GM18502 (cell line): ENCODE data around the gene EXD2.
"Not testable (repeated sequence)": the region's sequence is repeated elsewhere in the genome, so short reads cannot be mapped to it uniquely, and the experiment has no call there.

ENCODE experiments used
- ATAC-seq: cut with Tn5 transposase; IDR thresholded peaks from one replicate; pipeline ENCODE4 v1.9.1; 2021; ENCODE audit warnings: mild to moderate bottlenecking; ENCODE audit not compliant: unreplicated experiment, poor library complexity

Gene EXD2, protein sequence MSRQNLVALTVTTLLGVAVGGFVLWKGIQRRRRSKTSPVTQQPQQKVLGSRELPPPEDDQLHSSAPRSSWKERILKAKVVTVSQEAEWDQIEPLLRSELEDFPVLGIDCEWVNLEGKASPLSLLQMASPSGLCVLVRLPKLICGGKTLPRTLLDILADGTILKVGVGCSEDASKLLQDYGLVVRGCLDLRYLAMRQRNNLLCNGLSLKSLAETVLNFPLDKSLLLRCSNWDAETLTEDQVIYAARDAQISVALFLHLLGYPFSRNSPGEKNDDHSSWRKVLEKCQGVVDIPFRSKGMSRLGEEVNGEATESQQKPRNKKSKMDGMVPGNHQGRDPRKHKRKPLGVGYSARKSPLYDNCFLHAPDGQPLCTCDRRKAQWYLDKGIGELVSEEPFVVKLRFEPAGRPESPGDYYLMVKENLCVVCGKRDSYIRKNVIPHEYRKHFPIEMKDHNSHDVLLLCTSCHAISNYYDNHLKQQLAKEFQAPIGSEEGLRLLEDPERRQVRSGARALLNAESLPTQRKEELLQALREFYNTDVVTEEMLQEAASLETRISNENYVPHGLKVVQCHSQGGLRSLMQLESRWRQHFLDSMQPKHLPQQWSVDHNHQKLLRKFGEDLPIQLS

DNA sequence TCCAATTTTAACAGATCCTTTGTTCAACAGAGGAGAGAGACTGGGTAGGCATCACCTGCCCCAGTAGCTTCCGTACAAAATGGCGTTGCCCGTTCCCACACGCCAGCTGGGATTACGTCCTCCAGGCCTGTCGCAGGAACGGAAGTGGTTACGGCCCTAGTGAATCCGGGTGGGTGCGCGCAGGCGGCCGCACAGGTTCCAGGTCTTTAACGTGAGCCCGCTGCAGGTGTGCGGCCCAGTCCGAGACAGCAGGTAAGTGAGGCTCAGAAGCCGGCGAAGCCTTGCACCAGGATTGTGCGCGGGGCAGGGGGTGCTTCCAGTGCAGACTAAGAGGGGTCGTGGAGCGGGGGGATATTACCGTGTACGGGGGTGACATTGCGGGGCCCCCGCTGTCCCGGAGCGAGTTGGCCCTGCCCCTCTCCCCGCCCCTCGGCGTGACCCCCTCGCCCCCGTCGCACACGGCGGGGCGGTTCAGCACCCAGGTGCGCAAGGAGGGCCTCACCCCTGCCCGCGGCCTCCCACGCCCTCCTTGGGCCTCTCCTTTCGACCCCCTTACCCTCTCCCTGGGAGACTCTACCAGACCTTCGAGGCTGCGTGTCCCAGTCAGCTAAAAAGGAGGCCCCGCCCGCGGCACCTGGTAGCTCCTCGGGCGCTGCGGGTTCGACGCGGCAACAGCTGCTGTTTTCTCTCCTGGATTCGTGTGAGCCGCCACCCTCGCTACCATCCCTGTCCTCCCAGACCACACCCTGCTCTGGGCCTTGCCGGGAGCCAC is at the start of gene EXD2:
TSS of gene EXD2 (plus strand) at position 159 of the 772 bp plus-strand sequence. CDS start 17,973 bp downstream, outside the sequence.
- ATAC-seq, result peak; percentile 90

DNA sequence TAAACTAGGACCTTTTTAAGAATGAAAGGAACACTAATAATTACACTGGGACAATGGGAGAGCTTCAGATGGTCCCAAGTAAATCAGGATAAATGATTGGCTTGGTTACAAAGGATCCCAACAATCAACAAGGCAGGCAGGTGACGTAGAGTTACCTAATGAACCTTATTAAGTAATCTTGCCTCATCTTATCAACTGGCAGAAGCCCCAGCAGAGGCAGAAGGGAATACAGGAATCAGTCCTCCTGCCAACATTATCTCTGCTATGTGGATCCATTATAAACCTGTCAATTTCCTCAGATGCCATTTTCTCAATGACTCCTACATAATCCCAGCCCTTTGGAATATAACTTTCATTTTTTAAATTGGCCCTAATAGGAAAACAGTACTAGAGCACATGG is 49.7 kb upstream of the EXD2 start:
- no peak for ATAC-seq

DNA sequence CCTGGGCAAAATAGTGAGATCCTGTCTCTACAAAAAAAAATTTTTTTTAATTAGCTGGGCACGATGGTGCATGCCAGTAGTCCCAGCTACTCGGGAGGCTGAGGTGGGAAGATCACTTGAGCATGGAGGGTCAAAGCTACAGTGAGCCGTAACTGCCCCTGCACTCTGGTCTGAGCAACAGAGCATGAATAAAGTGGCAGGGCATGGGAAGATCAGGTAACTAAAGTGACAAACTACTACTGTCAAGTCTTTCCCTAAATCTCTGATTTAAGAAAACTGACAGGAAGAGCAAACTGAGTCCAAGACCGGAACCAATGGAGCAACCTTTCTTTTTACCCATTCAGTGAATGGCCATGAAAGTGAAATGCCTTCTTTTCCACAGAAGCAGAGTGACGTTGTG is 49.2 kb upstream of the EXD2 start:
- no peak for ATAC-seq

- ATAC-seq, result no peak
Observed at GRCh38 chr14:69149461-69150244, 41.6 kb upstream of the EXD2 start.

DNA sequence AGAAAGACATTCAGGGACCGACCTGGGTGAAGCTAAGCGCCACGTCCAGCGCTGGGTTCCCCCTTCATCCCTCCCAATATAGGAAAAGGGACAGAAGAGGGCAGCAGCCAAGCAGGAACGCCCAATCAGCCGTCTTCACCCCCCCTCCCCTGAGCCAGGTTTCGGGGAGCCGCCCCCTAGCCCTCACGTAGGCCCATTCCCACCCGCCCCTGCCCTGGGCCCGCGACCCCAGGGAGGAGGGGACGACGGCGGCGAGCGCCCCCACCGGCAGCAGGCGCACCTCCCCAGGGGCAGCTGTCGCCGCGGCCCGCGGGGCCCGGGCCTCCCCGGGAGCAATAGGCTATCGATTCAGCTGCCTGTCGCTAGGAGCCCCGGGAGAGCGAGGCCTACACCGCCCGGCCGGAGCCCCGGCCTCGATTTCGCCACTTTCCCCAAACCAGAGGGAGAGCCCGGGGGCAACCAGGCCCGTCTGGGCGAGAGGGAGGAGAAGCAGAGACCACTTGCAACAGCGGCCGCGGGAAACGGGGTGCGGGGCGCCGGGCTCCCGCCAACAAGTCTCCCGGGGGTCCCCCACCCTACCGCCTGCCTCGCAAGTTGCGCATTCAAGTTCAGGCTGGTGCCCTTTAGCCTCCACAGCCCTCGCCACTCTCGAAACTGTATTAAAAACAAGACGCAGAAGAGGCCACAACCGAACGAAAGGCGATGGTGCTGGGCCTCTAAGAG is 39.7 kb upstream of the EXD2 start:
- peak; percentile 57 for ATAC-seq

DNA sequence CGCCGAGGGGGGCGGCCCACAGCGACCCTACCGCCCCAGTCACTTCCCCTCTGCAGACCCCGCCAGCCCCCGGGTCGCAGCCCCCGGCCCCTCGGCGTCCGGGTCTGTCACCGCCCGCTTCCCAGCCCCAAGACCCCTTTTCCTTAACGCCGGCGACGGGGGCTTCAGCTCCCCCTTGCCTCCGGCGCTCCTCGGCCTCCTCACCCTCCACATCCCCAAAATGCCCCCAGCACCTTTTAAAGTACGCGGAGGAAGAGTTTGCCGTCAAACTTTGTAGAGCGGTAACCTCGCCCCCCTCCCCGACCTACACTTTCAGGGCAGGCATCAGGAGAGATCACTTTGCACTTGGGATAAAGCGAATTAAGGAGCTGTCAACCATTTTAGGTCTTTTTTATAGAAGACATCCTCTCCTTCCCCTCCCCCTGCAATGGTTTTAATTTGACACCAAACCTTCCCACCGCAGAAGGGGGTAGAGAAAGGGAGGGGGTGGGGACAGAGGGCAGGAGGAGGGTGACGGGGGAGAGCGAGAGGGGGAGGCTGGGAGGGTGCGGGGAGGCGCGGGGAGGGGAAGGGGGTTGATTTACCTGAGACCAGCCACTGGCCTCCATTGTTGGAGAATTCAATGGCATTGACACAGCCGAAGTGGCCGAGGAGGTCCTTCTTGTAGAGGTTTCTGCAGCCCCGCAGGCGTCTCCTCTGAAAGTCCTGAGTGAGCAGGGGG is 39.0 kb upstream of the EXD2 start:
- peak; percentile 8 for ATAC-seq

GRCh38 chr14:69152902-69153151 is 38.5 kb upstream of the EXD2 start, which contains the start of gene DCAF5:
Gene DCAF5 (minus strand): TSS chr14:69153119. CDS start chr14:69152978, 141 bp downstream.
- no peak for ATAC-seq

- peak; percentile 85 for ATAC-seq
Observed at GRCh38 chr14:69153152-69153872, 38.0 kb upstream of the EXD2 start.

GRCh38 chr14:69153873-69154270 is 37.4 kb upstream of the EXD2 start:
- no peak for ATAC-seq

DNA sequence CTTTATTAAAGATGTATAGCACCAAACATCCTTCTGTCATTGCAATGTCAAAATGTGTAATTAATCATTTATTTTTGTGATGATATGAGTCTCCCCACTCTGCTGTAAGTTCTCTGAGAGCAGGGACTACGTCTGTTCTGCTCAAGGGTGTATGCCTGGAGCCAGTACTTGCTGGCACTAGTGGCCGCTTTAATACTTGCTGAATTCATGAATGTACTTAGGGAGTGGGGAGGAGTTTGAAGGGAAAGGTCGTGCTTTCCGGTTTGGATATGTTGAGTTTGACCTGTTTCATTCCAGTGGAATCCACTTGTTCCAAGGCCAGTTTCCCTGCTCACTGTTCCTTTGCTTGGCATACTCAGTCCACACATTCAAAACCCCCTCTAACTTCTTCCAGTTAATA is 36.5 kb upstream of the EXD2 start:
- no peak for ATAC-seq

- ATAC-seq, result no peak
Observed at GRCh38 chr14:69156224-69156623, 35.1 kb upstream of the EXD2 start.

DNA sequence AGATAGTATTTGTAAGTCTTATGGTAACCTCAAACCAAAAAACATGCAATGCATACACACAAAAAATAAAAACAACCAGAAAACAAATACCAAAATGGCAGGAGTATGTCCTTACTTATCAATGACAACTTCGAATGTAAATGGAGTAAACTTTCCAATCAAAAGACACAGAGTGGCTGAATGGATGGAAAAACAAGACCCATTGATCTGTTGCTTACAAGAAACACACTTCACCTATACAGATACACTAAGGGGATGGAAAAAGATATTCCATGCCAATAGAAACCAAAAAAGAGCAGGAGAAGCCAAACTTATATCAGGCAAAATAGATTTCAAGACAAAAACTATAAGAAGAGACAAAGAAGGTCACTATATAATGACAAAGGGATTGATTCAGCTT is 29.7 kb upstream of the EXD2 start:
- no peak for ATAC-seq

DNA sequence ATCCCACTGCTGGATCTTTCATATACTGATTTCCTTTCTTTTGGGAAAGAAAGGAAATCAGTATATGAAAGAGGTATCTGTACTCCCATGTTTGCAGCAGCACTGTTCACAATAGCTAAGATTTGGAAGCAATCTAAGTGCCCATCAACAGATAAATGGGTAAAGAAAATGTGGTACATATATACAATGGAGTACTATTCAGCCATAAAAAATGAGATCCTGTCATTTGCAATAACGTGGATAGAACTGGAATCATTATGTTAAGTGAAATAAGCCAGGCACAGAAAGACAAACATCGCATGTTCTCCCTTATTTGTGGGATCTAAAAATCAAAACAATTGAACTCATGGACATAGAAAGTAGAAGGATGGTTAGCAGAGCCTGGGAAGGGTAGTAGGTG is 25.5 kb upstream of the EXD2 start:
- not testable (repeated sequence) for ATAC-seq

GRCh38 chr14:69170839-69171238 is 20.5 kb upstream of the EXD2 start:
- no peak for ATAC-seq

- no peak for ATAC-seq
Observed at GRCh38 chr14:69171569-69171968, 19.7 kb upstream of the EXD2 start.

DNA sequence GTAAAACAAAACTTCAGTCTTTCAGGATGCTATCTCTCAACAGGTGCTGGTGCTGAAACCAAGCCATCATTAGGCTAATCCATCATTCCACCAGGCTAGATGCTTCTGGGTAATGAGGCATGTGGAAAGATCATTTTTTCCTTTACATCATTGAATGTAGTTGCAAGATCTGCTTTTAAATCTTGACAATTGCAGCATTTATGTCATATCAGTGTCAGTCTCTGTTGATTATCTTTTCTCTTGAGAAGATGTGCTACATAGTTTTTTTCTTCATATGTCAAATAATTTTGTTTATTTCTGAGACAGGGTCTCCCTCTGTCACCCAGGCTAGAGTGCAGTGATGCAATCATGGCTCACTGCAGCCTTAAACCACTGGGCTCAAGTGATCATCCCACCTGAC is 16.2 kb upstream of the EXD2 start:
- no peak for ATAC-seq

GRCh38 chr14:69181491-69181890 is 9.8 kb upstream of the EXD2 start:
- no peak for ATAC-seq

- not testable (repeated sequence) for ATAC-seq
Observed at GRCh38 chr14:69182580-69182979, 8.7 kb upstream of the EXD2 start.

- no peak for ATAC-seq
Observed at GRCh38 chr14:69183735-69184134, 7.6 kb upstream of the EXD2 start.
